Right lobe of liver (tissue), 4 donors: Measurements from ENCODE around the gene ANXA10.

Experiments used
- CTCF ChIP-seq, 4 donors: fragments of 200-600 bp in 3 of 4; fragments of 450-650 bp in 1 of 4; IDR thresholded peaks; one replicate each; pipeline versions ENCODE4 v1.5.1 to v1.8.0; 2016 to 2022; ENCODE audit warnings: antibody characterized with exemption in 4 of 4, mild to moderate bottlenecking in 2 of 4
- POLR2A ChIP-seq: fragments of 450-650 bp; IDR thresholded peaks from one replicate; pipeline ENCODE4 v1.6.1; 2017; ENCODE audit warnings: antibody characterized with exemption, mild to moderate bottlenecking
- donor health status: DM: no; HTN: no; CAD: no.
- donor health status: DM: no; HTN: no; CAD: no.
- donor health status: DM: no; HTN: yes; CAD: no.

GRCh38 chr4:168070903-168071302, 21.4 kb upstream of the ANXA10 start:
- TF ChIP-seq CTCF (IDR thresholded peaks at IDR 0.05), result no peak
- TF ChIP-seq POLR2A, result no peak
